ENCODE measurements around the gene C11orf98. TPM values are rescaled to one million over a fixed set of nuclear protein-coding genes. Genes with fewer than 3 reads are reported as not detected.

The C11orf98 gene
- total and polyA plus RNA-seq, 2 of the 13 experiments (the other 11 are each of a cell fraction or from before 2014, with no cell fraction given) = 30.4 to 91.8 TPM

DNA sequence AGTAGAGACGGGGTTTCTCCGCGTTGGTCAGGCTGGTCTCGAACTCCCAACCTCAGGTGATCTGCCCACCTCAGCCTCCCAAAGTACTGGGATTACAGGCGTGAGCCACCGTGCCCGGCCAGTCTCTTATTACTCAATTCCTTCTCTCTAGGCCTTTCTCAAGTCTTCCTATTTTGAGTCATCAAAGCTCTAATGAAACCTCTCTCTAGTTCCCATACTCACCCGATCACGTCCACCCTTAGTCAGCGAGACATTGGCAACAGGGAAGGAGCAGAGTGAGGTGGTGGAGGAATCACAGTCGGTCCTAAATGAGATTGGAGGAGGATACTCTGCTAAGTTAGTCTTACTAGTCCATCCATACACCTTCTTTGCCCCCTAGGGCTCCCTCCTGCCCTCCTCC is 37.2 kb upstream of the C11orf98 start:
- DNase-seq (ENCODE audit: low spot score) (no peak), ATAC-seq (no peak), FAIRE-seq (no peak)
- no peak overlapping the region for H3K4me2 ChIP-seq (ENCODE audit: low read depth, low read length)
- H3K4me1 ChIP-seq (ENCODE audit: insufficient read depth, low read length) = peaks cover 18% of the 10 kb centered on the region
- no peaks in the 10 kb centered on the region for H3K9me3 ChIP-seq (ENCODE audit: low read length)
- no peak overlapping the region for H3K9ac ChIP-seq (ENCODE audit: insufficient read depth, low read depth, low read length)
- H3K36me3 ChIP-seq (replicated peaks in 1 of 2; ENCODE audit: control insufficient read depth in 1 of 2, insufficient read depth in 2 of 2, low read length in 2 of 2) = peaks cover 2 to 7% of the 10 kb centered on the region in 2 experiments; a peak in 4 of 5 replicates
- no TSS peak for BruUV-seq (replicated peaks)
- in situ Hi-C loops (cut with HindIII; ENCODE audit: extremely low pct_ligation_motif_present, low pct_unique_long_range_greater_than_20kb) = loop anchor here (10.0 kb wide), 1 partner anchor 307 kb away; no protein-coding TSS in a partner anchor
- no peaks in the 10 kb centered on the region for H3K27me3 ChIP-seq (ENCODE audit: control insufficient read depth in 1 of 2, insufficient read depth in 2 of 2, low read length in 2 of 2)
- no peak overlapping the region for H3K27ac ChIP-seq (ENCODE audit: extremely low read length, insufficient read depth, low read length)
- ChIA-PET POLR2A (interaction anchor here (2.1 kb wide), 1 partner anchor 37 kb away, joined by 5 read pairs; the partner anchor contains the start of genes C11orf98 and CSKMT), CTCF (ENCODE audit: low intra/inter-chr PET ratio, low total read pairs) (no interaction called here)
- H2AFZ ChIP-seq (ENCODE audit: low read length) = no peak overlapping the region
- intact Hi-C loops (cut with micrococcal nuclease; ENCODE audit: unreplicated experiment) = no loop called here
- peaks cover 6% of the 10 kb centered on the region; the same call in 1 of the 2 replicates for H4K20me1 ChIP-seq (ENCODE audit: insufficient read depth, low read length)
- no peak overlapping the region for H3K4me3 ChIP-seq (replicated peaks in 1 of 3; ENCODE audit: insufficient read depth in 1 of 3, low read depth in 2 of 3, low read length in 3 of 3)
- 94% methylated on average over 11 of the region's 11 CpGs for WGBS (ENCODE audit: low lambda C conversion rate)
- no peak for TF ChIP-seq PCBP1 (IDR thresholded peaks at IDR 0.05; ENCODE audit: borderline replicate concordance, low read depth, low read length)
- TF ChIP-seq NFATC3 (CRISPR knock-in tag; IDR thresholded peaks at IDR 0.05) = no peak
- TF ChIP-seq ZFP37 (CRISPR knock-in tag; IDR thresholded peaks at IDR 0.05; ENCODE audit: borderline replicate concordance) = no peak
- TF ChIP-seq RNF2 (conservative IDR thresholded peaks at IDR 0.05; ENCODE audit: low read depth) = no peak
- TF ChIP-seq, protein P1, sequence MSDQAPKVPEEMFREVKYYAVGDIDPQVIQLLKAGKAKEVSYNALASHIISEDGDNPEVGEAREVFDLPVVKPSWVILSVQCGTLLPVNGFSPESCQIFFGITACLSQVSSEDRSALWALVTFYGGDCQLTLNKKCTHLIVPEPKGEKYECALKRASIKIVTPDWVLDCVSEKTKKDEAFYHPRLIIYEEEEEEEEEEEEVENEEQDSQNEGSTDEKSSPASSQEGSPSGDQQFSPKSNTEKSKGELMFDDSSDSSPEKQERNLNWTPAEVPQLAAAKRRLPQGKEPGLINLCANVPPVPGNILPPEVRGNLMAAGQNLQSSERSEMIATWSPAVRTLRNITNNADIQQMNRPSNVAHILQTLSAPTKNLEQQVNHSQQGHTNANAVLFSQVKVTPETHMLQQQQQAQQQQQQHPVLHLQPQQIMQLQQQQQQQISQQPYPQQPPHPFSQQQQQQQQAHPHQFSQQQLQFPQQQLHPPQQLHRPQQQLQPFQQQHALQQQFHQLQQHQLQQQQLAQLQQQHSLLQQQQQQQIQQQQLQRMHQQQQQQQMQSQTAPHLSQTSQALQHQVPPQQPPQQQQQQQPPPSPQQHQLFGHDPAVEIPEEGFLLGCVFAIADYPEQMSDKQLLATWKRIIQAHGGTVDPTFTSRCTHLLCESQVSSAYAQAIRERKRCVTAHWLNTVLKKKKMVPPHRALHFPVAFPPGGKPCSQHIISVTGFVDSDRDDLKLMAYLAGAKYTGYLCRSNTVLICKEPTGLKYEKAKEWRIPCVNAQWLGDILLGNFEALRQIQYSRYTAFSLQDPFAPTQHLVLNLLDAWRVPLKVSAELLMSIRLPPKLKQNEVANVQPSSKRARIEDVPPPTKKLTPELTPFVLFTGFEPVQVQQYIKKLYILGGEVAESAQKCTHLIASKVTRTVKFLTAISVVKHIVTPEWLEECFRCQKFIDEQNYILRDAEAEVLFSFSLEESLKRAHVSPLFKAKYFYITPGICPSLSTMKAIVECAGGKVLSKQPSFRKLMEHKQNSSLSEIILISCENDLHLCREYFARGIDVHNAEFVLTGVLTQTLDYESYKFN (CRISPR knock-in tag; conservative IDR thresholded peaks at IDR 0.05) = no peak
- no peak for TF ChIP-seq HOXD1 (CRISPR knock-in tag; IDR thresholded peaks at IDR 0.05)
- TF ChIP-seq KAT2B (IDR thresholded peaks at IDR 0.05; ENCODE audit: borderline replicate concordance, low read depth, low read length) = no peak
- TF ChIP-seq, protein P2, sequence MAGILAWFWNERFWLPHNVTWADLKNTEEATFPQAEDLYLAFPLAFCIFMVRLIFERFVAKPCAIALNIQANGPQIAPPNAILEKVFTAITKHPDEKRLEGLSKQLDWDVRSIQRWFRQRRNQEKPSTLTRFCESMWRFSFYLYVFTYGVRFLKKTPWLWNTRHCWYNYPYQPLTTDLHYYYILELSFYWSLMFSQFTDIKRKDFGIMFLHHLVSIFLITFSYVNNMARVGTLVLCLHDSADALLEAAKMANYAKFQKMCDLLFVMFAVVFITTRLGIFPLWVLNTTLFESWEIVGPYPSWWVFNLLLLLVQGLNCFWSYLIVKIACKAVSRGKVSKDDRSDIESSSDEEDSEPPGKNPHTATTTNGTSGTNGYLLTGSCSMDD (CRISPR knock-in tag; IDR thresholded peaks at IDR 0.05) = no peak
- no peak for TF ChIP-seq MIER2 (CRISPR knock-in tag; IDR thresholded peaks at IDR 0.05)
- no peak for TF ChIP-seq ZKSCAN8 (CRISPR knock-in tag; IDR thresholded peaks at IDR 0.05; ENCODE audit: borderline replicate concordance)
- no peak for TF ChIP-seq ZNF629 (CRISPR knock-in tag; conservative IDR thresholded peaks at IDR 0.05)
- TF ChIP-seq, protein P3, sequence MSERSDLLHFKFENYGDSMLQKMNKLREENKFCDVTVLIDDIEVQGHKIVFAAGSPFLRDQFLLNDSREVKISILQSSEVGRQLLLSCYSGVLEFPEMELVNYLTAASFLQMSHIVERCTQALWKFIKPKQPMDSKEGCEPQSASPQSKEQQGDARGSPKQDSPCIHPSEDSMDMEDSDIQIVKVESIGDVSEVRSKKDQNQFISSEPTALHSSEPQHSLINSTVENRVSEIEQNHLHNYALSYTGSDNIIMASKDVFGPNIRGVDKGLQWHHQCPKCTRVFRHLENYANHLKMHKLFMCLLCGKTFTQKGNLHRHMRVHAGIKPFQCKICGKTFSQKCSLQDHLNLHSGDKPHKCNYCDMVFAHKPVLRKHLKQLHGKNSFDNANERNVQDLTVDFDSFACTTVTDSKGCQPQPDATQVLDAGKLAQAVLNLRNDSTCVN (CRISPR knock-in tag; IDR thresholded peaks at IDR 0.05; ENCODE audit: borderline replicate concordance) = no peak
- no peak for TF ChIP-seq CEBPB (IDR thresholded peaks at IDR 0.05; ENCODE audit: borderline replicate concordance, low read depth, low read length)
- no peaks in the 10 kb centered on the region for H3K79me2 ChIP-seq (ENCODE audit: insufficient read depth, low read length)

Data from HepG2 (cell line).